GM10266 (cell line): ENCODE measurements around the gene KIAA1217.

Experiments used
- DNase-seq: peaks from one replicate; pipeline ENCODE4 v3.0.0; 2012; ENCODE audit errors: extremely low spot score
- TF ChIP-seq, protein P1 (sequence below): IDR thresholded peaks from 2 replicates; pipeline ENCODE4 v1.5.1; 2012; ENCODE audit warnings: mild to moderate bottlenecking, low read depth; ENCODE audit not compliant: control insufficient read depth, insufficient read depth; ENCODE audit errors: missing control alignments

Gene KIAA1217

GRCh38 chr10:24174014-24174413 lies 34.9 kb upstream of the KIAA1217 start:
- TF ChIP-seq, protein P1, sequence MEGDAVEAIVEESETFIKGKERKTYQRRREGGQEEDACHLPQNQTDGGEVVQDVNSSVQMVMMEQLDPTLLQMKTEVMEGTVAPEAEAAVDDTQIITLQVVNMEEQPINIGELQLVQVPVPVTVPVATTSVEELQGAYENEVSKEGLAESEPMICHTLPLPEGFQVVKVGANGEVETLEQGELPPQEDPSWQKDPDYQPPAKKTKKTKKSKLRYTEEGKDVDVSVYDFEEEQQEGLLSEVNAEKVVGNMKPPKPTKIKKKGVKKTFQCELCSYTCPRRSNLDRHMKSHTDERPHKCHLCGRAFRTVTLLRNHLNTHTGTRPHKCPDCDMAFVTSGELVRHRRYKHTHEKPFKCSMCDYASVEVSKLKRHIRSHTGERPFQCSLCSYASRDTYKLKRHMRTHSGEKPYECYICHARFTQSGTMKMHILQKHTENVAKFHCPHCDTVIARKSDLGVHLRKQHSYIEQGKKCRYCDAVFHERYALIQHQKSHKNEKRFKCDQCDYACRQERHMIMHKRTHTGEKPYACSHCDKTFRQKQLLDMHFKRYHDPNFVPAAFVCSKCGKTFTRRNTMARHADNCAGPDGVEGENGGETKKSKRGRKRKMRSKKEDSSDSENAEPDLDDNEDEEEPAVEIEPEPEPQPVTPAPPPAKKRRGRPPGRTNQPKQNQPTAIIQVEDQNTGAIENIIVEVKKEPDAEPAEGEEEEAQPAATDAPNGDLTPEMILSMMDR: no peak
- DNase-seq: no peak

GRCh38 chr10:24176658-24177057 lies 32.3 kb upstream of the KIAA1217 start:
- TF ChIP-seq, protein P1: no peak
- DNase-seq: no peak

GRCh38 chr10:24177636-24178035 lies 31.3 kb upstream of the KIAA1217 start:
- TF ChIP-seq, protein P1: no peak

GRCh38 chr10:24180891-24181290 lies 28.0 kb upstream of the KIAA1217 start:
- no peak for DNase-seq
- TF ChIP-seq, protein P1: no peak

More at GRCh38 chr10:24177636-24178035, 31.3 kb upstream of the KIAA1217 start:
- no peak for DNase-seq

- DNase-seq: no peak
- TF ChIP-seq, protein P1: no peak
These were observed 24.5 kb upstream of the KIAA1217 start for GRCh38 chr10:24184455-24184854.

DNA sequence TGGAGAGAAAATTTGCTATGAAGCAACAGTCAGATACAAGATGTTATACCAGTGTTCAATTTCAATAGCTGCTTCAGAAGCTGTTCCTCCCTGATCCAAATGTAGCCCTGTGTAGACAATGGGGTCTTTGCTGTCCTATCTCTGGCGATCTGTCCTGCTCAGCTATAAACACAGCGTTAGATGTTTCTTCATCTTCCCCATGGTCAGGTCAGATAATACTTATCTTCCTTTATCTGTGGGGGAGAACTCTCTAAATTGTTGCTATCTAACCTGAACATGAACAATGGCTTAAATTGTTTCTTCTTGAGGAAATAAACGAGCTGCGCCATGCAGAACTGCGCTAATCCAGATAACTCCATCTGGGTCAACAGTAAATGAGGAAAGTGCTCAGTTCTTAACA lies 15.6 kb upstream of the KIAA1217 start:
- TF ChIP-seq, protein P1: no peak
- DNase-seq: no peak

DNA sequence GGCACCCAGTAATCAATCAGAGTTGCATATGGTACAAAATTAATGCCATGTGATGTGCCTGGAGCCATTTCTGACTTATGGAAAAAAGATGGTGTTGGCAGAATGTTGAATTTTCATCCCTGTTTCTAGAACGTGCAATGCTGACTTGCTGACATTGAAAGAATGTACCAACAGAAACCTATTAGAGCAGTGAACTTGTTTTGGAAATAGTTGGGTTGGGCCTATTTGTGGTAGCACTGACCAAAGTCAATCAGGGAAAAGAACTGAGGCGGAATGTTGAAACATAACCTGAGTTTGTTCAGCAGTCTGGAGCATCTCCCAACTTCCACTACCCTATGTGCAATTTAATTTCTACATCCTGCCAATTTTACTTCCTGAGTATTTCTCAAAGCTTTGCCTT lies 11.7 kb upstream of the KIAA1217 start:
- DNase-seq: no peak
- TF ChIP-seq, protein P1: no peak
